HG02852 (cell line): ENCODE data around the gene FANCD2OS.
"Not testable (repeated sequence)": the region's sequence is repeated elsewhere in the genome, so short reads cannot be mapped to it uniquely, and the experiment has no call there.

Source experiments
- ATAC-seq: cut with Tn5 transposase; IDR thresholded peaks from one replicate; pipeline ENCODE4 v1.9.1; 2021; ENCODE audit warnings: mild to moderate bottlenecking, moderate library complexity; ENCODE audit not compliant: unreplicated experiment

FANCD2OS gene, protein sequence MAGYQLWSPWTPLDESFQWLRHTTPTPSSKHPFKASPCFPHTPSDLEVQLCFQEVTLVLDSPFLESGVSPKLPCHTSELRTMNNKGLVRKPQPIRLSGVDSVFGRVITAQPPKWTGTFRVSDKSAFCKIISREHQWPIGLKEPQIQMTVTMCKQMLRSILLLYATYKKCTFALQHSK

DNA sequence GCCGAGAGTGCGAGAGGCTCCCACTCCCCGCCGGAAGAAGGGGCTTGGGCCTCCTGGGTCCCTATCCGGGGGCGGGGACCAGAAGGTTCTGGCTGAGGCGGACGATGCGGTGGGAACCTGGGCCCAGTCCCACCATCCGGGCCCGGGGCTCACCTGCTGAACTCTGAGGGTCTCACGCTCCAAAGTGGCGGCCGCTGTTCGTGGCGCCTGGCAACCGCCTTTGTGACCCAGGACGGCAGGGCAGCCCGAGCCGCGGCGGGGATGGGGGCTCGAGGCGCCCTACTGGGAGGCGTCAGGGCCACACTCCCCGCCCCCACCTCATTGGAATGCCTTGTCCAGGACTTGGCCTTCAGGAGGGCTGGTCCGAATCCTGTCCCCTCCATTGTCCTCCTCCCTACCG is at the start of gene FANCD2OS:
TSS of gene FANCD2OS (minus strand) at position 165 of the 400 bp plus-strand sequence. CDS start 3,481 bp downstream, outside the sequence.
- ATAC-seq = no peak

DNA sequence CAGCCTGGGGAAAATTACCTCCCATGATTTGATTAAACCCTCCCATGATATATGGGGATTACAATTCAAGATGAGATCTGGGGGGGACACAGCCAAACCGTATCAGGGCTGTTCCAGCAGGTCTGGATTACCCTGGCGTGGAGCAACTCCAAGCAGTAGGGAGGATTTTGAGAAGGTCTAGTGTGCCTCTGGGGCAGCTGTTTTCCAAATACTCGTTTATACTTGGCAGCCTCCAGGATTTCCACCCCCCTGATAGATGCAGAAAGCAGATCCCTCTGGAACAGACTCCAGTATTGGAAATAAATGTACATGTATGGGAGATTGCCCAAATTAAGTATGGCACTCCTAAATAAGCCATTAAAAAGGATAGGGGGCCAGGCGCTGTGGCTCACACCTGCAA is 49.0 kb upstream of the FANCD2OS start:
- ATAC-seq = no peak

DNA sequence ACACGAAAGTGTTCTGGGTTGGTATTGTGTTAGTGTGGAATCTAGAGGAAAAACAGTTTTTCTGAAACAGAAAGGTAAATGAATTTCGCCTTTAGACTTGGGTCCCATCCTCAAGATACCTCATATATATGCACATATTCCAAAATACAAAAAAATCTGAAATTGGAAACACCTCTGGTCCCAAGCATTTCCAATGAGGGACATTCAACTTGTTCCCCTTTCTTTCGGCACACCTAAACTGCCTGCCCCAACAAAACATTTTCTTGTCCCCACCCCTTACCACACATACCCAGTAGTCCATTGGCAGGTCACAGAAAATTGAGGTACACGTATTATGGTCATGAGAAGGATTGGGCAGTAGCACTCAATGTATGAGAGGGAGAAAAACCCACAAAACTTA is 47.6 kb upstream of the FANCD2OS start:
- no peak for ATAC-seq

DNA sequence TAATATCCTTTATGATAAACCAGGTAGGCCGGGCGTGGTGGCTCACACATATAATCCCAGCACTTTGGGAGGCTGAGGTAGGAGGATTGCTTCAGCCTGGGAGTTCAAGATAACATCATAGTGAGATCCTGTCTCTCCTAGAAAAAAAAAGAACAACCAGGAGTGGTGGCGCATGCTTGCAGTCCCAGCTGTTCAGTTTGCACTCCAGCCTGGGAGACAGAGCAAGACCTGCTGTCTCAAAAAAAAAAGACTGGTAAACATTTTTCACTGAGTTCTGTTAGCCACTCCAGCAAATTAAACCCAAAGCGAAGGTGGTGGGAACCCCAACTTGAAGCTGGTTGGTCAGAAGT is 47.0 kb upstream of the FANCD2OS start:
- no peak for ATAC-seq

DNA sequence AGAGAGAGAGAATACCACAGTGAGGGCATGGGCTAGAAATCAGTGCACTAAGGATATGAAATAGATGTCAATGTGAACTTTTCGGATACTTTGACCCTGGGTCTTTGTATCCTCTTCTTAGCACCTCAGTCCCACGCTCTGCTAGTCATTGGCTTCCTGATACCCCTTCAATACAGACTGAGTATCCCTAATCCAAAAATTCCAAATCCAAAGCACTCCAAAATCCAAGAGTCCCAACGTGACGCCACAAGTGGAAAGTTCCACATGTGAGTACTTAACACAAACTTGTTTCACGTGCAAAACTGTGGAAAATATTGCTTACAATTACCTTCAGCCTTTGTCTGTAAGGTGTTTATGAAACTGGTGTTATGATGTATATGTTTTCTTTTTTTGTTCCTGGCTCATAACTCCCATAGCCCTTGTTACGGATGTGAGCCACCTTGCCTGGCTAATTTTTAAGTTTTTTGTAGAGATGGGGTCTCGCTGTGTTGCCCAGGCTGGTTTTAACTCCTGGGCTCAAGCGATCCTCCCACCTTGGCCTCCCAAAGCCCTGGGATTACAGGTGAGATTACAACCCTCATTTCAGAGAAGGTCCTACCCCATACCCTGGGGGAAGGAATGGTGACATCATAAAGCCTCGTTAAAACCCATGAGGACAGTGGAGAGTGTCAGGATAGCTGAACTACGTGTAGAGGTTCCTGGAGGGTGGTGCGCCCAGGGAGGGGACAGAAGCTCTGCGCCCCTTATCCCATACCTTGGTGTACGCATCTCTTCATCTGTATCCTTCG is 46.5 kb upstream of the FANCD2OS start:
- no peak for ATAC-seq

DNA sequence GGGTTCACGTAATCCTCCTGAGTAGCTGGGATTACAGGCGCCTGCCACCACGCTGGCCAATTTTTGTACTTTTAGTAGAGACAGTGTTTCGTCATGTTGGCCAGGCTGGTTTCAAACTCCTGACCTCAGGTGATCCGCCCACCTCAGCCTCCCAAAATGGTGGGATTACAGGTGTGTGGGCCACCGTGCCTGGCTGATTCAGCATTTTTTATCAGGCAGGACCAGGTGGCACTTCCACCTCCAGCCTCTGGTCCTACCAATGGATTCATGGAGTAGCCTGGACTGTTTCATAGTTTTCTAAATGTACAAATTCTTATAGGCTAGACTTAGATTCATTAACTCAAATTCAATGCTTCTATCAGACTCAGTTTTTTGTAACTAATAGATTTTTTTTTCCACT is 42.9 kb upstream of the FANCD2OS start:
- no peak for ATAC-seq

DNA sequence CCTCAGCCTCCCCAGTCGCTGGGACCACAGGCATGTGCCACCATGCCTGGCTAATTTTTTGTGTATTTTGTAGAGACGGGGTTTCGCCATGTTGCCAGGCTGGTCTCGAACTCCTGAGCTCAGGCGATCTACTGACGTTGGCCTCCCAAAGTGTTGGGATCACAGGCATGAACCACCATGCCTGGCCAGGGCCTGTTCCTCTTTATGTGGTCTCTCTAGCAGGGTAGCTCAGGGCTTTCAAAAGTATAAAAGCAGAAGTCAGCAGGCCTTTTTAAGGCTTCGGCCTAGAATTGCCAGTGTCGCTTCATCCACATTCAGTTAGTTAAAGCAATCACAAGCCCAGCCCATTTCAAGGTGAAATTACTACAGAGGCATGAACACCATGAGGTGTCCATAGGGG is 41.2 kb upstream of the FANCD2OS start:
- no peak for ATAC-seq

DNA sequence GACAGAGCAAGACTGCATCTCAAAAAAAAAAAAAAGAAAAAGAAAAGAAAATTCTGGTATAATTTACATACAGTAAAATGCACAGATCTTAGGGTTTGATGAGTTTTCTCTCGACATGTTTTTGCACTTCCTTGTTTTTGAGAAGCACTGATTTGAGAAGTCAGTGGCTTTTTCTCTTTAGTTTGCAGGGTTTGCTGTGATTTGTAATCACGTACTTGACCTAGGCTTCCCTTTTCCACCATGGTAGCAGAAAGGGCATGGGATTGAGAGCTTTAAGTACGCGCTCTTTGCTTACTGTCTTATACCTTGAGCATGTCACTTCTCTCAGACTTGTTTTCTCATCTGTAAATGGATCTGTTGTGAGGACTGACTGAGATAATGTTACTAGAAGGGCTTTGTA is 37.6 kb upstream of the FANCD2OS start:
- no peak for ATAC-seq

DNA sequence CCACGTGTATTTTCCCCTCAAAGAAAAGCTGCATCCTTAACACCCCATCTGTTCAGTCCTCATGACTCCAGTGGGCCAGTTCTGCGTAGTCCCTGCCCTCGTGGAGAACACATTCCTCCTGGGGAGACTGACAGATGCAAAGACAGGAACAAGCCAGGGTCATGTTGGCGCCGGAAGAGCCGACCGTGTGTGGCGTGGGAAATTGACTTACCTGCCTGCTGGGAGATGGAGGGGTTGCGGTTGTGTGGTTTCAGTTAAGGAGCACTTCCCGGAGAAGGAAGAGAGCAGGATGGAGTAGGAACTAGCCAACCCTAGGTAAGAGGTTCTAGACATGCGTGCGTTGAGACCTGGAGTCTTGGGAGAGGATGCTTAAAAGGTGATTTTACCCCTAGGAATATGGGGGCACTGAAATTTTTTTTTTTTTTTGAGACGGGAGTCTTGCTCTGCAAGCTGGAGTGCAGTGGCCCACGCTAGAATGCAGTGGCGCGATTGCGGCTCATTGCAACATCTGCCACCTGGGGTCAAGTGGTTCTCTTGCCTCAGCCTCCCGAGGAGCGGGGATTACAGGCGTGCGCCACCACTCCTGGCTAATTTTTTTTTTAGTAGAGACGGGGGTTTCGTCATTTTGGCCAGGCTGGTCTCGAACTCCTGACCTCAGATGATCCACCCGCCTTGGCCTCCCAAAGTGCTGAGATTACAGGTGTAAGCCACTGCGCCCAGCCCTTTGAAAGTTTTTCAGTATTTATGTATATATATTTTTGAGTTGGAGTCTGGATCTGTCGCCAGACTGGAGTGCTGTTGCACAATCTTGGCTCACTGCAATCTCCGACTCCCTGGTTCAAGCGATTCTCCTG is 34.9 kb upstream of the FANCD2OS start:
- no peak for ATAC-seq

DNA sequence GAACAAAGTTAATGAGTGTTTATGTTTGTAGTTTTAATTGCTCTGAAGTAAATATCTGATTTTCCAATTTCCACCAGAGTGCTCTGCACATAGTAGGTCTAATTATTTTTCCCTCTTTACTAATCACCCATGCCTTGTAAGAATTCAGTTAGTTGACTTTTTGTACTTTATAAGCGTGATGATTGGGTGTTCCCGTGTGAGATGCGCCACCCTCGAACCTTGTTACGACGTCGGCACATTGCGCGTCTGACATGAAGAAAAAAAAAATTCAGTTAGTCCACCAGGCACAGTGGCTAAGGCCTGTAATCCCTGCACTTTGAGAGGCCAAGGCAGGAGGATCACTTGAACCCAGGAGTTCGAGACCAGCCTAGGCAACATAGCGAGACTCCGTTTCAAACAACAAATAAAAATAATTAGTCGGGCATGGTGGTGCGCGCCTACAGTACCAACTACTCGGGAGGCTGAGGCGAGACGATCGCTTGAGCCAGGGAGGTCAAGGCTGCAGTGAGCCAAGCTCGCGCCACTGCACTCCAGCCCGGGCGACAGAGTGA is 33.0 kb upstream of the FANCD2OS start:
- no peak for ATAC-seq

DNA sequence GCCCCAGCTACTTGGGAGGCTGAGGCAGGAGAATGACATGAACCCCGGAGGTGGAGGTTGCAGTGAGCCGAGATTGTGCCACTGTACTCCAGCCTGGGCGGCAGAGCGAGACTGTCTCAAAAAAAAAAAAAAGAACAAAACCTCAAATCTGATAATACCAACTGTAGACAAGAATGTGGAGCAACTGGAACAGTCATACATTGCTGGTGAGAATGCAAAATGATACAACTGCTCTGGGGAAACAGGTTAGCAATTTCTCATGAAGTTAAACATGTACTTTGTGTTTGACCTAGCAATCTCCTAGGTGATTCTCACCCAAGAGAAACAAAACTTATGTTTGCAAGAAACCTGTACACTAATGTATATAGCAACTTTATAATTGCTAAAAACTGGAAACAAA is 29.1 kb upstream of the FANCD2OS start:
- no peak for ATAC-seq

DNA sequence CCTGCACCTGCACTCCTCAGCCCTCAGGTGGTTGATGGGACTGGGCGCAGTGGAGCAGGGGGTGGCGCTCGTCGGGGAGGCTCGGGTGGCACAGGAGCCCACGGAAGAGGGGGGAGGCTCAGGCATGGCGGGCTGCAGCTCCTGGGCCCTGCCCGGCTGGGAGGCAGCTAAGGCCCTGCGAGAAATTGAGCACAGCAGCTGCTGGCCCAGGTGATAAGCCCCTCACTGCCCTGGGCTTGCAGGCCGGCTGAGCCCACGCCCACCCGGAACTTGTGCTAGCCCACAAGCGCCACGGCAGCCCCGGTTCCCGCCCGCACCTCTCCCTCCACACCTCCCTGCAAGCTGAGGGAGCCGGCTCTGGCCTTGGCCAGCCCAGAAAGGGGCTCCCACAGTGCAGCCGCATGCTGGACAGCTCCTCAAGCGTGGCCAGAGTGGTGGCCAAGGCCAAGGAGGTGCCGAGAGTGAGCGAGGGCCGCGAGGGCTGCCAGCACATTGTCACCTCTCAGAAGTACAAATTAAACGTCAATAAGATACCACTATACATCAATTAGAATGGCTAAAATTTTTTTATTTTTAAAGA is 28.5 kb upstream of the FANCD2OS start:
- no peak for ATAC-seq

DNA sequence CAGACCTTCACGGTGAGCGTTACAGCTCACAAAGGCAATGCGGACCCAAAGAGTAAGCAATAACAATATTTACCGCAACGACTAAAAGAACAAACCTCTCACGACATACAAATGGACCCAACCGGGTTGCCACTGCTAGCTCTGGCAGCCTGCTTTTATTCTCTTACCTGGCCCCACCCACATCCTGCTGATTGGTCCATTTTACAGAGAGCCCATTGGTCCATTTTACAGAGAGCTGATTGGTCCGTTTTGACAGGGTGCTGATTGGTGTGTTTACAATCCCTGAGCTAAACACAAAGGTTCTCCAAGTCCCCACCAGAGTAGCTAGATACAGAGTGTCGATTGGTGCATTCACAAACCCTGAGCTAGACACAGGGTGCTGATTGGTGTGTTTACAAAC is 27.8 kb upstream of the FANCD2OS start:
- not testable (repeated sequence) for ATAC-seq

DNA sequence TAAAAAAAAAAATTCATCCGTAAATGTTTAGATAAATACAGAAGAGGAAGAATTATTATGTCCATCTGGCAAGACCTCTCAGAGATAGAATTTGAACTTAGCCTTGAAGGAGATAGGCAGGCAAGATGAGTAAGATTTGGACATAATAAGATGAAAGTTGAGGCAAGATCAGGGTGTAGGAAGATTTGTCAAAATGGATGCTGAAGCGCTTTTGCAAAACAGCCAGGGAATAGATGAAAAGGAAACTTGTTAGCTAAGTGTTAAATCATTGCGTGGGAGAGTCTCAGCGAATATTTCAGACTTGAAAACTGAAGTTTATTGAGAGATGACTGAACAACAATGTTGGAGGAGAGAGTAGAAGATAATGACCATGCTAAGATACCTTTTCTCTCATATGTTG is 14.7 kb upstream of the FANCD2OS start:
- no peak for ATAC-seq

DNA sequence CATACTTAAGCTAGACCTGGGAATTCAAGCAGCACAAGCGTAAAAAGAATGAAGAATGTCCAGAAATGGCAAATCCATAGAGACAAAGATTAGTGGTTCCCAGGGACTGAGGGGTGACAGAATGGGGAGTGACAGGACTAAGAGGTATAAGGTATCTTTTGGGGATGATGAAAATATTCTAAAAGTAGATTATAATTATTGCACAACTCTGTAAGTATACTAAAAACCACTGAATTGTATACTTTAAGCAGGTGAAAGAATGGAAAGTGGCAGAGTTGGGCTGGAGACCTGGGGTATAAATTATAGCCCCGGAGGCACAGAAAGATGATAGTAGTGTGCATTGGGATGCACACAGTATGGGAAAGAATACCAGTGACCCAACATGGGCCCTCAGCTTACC is 13.0 kb upstream of the FANCD2OS start:
- ATAC-seq = no peak

DNA sequence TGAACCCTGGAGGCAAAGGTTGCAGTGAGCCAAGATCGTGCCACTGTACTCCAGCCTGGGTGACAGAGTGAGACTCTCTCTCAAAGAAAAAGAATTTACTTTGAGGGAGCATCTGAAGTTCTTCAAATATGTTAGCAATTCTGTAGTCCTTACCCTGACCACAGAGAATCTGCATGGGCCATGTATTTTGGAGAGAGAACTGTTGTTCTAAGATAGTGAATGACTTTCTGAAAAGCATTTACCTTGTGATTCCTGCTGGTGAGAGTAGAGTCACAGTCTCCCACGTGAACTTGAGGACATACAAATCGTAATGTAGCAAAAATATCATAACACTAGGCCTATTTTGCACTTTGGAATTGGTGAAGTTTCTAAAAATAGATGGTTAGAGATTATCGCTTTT is 11.3 kb upstream of the FANCD2OS start:
- no peak for ATAC-seq

DNA sequence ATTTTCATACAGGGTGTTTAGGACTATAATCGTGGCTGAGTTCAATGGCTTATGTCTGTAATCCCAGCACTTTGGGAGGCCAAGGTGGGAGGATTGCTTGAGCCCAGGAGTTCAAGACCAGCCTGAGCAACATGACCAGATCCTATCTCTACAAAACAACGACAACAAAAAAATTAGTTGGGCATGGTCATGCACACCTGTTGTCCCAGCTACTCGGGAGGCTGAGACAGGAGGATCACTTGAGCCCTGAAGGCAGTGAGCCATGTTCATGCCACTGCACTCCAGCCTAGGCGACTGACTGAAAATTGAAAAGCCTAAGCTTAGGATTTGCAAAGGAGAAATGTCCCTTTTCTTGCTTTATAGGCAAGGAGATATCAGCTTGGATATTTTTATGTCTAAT is 8.9 kb upstream of the FANCD2OS start:
- ATAC-seq = no peak

DNA sequence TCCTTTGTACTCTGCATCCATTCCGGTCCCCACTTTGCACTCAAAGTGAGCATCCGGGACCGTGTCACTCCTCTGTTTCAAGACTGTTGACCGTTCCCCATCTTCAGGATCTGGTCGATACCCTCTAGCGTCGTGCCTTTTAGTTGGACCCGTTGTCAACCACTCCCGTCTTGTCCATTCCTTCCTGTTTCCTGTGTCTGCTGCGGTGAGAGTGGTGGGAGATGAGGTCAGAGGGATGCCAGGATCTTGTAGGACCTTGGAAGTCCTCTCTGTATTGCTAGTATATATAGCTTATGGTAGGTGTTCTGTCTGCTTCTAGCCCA is 8.0 kb upstream of the FANCD2OS start:
- peak; percentile 8 for ATAC-seq

DNA sequence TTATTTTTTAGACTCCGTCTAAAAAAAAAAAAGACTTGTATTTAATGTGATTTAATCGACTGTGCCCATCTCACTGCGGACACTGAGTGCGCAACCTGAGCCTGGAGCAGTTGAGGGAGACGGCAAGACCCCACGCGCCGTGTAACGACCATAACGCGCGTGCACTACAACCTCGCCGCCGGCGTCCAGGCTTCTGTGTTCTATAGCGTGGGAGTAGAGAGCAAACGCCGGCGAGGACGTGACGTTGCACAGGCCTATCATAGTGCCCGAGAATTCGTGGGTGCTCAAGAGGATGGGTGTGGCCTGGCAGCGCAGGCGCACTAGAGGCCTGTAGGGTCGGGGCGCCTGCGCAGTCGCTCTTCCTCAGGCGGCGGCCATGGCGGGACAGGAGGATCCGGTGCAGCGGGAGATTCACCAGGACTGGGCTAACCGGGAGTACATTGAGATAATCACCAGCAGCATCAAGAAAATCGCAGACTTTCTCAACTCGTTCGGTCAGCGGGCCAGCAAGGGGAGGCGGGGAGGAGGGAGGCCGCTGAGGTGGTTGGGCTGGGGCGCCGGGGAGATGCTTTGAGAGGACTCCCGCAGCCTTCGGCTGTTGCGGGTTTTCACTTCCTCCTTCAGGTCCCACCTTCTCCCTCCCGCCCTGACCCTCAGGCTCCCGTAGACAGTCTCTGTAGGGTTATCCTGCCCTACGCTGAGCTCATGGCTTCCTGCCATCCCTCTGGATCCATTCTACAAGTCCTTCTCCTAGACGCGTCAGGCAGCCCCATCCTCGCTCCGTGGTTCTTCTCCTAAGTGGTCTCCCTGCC is 7.5 kb upstream of the FANCD2OS start, which contains the start of gene BRK1:
TSS of gene BRK1 (plus strand) at position 350 of the 812 bp plus-strand sequence. CDS start at position 377, 27 bp downstream.
- peak; percentile 96 for ATAC-seq

DNA sequence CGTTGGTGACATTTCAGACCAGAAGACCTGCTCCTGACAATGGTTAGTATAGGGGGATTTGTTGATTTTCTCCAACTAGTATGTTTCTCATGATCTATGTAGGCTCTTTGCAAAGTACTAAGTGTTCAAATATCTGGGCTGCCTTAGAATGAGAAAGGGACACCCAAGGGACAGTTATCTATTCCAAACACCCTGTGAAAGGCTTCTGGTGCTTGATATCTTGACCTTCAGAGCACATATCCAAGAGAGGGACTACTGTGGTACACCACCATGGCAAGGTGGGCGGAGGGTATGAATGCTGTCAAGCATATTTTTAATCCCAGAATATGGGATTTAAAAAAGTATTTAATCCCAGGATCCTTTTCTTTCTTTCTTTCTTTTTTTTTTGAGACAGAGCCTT is 1.1 kb downstream of the FANCD2OS start:
- ATAC-seq = no peak
